SH-SY5Y (cell line): Measurements from ENCODE around the gene COL15A1.

Experiments
- GATA2 ChIP-seq: IDR thresholded peaks from 2 replicates; pipeline ENCODE4 v1.6.1; 2011; ENCODE audit warnings: mild to moderate bottlenecking, low read depth, low read length
- GATA3 ChIP-seq: IDR thresholded peaks from 2 replicates; pipeline ENCODE4 v1.6.1; 2011; ENCODE audit warnings: low read depth, mild to moderate bottlenecking, low read length, moderate library complexity

DNA sequence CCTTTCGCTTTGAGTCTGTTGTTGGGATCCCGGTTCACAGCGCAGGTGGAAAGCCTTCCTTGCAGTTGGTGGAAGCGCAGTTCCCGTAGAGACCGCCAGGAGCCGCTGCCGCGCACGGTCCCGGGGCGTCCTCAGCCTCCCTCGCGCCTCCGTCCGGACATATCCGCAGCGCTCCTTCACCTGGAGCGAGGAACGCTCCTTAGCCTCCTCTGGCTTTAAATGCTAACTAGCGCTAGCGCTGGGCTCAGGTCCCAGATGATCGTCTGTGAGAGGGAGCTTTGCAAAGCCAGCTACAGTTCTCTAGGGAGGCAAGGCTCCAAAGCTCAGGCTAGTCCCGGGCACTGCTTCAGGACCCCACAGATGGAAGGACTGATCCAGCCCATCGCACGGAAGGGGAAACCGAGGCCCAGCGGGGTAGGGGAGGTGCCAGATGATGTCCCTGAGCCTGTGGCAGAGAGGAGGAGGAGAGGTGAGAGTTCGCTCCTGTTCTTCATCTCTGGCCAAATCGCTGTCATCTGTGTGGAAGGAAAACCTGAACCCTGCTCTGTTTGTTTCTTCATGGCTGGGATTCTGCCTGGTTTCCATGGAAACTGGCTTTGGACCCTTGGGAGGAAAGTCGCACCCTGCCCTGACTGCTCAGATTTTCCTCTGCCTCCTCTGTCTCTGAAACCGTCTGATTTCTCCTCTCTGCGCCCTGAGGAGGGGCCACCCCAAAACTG is 31.4 kb downstream of the COL15A1 start:
- no peak for TF ChIP-seq GATA3
- no peak for TF ChIP-seq GATA2
